ENCODE results near the gene FYCO1. TPM values are rescaled to one million over a fixed set of nuclear protein-coding genes. Genes with fewer than 3 reads are reported as not detected.

The FYCO1 gene
- polyA plus RNA-seq, 1 donor (not counting 4 experiments of a cell fraction or from before 2014, with no cell fraction given) = 6.1 TPM

GRCh38 chr3:46013316-46014094, 17.9 kb upstream of the FYCO1 start:
- Histone ChIP-seq H4K20me1 (ENCODE audit: control insufficient read depth, extremely low read depth, insufficient read depth, low read length) (no peaks in the 10 kb centered on the region), H3K4me3 (ENCODE audit: control insufficient read depth in 2 of 3, extremely low read depth in 1 of 3, insufficient read depth in 2 of 3, low read depth in 1 of 3, low read length in 3 of 3) (no peak overlapping the region), H2AFZ (ENCODE audit: control insufficient read depth, low read length) (no peak overlapping the region), H3K79me2 (ENCODE audit: control insufficient read depth, insufficient read depth, low read length) (no peaks in the 10 kb centered on the region), H3K9ac (ENCODE audit: control insufficient read depth, extremely low read depth, insufficient read depth, low read length) (no peak overlapping the region), H3K9me3 (ENCODE audit: control insufficient read depth, low read depth, low read length) (no peaks in the 10 kb centered on the region), H3K36me3 (ENCODE audit: control insufficient read depth in 2 of 2, extremely low read depth in 1 of 2, insufficient read depth in 2 of 2, low read length in 2 of 2) (no peaks in the 10 kb centered on the region), H3K4me2 (ENCODE audit: control insufficient read depth, extremely low read depth, insufficient read depth, low read depth, low read length) (no peak overlapping the region), H3K4me1 (ENCODE audit: control insufficient read depth, extremely low read depth, insufficient read depth, low read length) (no peaks in the 10 kb centered on the region), H3K9me1 (ENCODE audit: control insufficient read depth, extremely low read depth, insufficient read depth, low read length) (no peaks in the 10 kb centered on the region), H3K27me3 (ENCODE audit: control insufficient read depth, extremely low read depth, insufficient read depth, low read length) (peaks cover 5% of the 10 kb centered on the region), H3K27ac (ENCODE audit: control insufficient read depth, insufficient read depth, low read length) (no peak overlapping the region)
- TF ChIP-seq CTCF (optimal IDR thresholded peaks at IDR 0.05 in 1 of 3, IDR thresholded peaks at IDR 0.05 in 1 of 3, conservative IDR thresholded peaks at IDR 0.05 in 1 of 3; ENCODE audit: extremely low read depth in 1 of 3, insufficient read depth in 2 of 3, low read length in 3 of 3) (no peak), EZH2 (IDR thresholded peaks at IDR 0.05; ENCODE audit: low read length) (no peak)
- dilution Hi-C loops (cut with MboI; ENCODE audit: extremely low pct_ligation_motif_present, low sequenced_read_pairs) = no loop called here
- DNase-seq (ENCODE audit: low read depth, low spot score) = no peak
- FAIRE-seq = no peak

- H3K4me1 ChIP-seq (ENCODE audit: control insufficient read depth, extremely low read depth, insufficient read depth, low read length) = no peaks in the 10 kb centered on the region
- dilution Hi-C loops (cut with MboI; ENCODE audit: extremely low pct_ligation_motif_present, low sequenced_read_pairs) = no loop called here
- H4K20me1 ChIP-seq (ENCODE audit: control insufficient read depth, extremely low read depth, insufficient read depth, low read length) = no peaks in the 10 kb centered on the region
- H3K4me3 ChIP-seq (ENCODE audit: control insufficient read depth in 2 of 3, extremely low read depth in 1 of 3, insufficient read depth in 2 of 3, low read depth in 1 of 3, low read length in 3 of 3) = no peak overlapping the region
- TF ChIP-seq EZH2 (IDR thresholded peaks at IDR 0.05; ENCODE audit: low read length) (no peak), CTCF (optimal IDR thresholded peaks at IDR 0.05 in 1 of 3, IDR thresholded peaks at IDR 0.05 in 1 of 3, conservative IDR thresholded peaks at IDR 0.05 in 1 of 3; ENCODE audit: extremely low read depth in 1 of 3, insufficient read depth in 2 of 3, low read length in 3 of 3) (no peak)
- H3K79me2 ChIP-seq (ENCODE audit: control insufficient read depth, insufficient read depth, low read length) = no peaks in the 10 kb centered on the region
- H3K36me3 ChIP-seq (ENCODE audit: control insufficient read depth in 2 of 2, extremely low read depth in 1 of 2, insufficient read depth in 2 of 2, low read length in 2 of 2) = no peaks in the 10 kb centered on the region
- no peak overlapping the region for H3K4me2 ChIP-seq (ENCODE audit: control insufficient read depth, extremely low read depth, insufficient read depth, low read depth, low read length)
- DNase-seq (ENCODE audit: low read depth, low spot score) (no peak), FAIRE-seq (no peak)
- no peak overlapping the region for H2AFZ ChIP-seq (ENCODE audit: control insufficient read depth, low read length)
- no peaks in the 10 kb centered on the region for H3K9me1 ChIP-seq (ENCODE audit: control insufficient read depth, extremely low read depth, insufficient read depth, low read length)
- H3K27me3 ChIP-seq (ENCODE audit: control insufficient read depth, extremely low read depth, insufficient read depth, low read length) = peaks cover 5% of the 10 kb centered on the region
- no peaks in the 10 kb centered on the region for H3K9me3 ChIP-seq (ENCODE audit: control insufficient read depth, low read depth, low read length)
- H3K9ac ChIP-seq (ENCODE audit: control insufficient read depth, extremely low read depth, insufficient read depth, low read length) = no peak overlapping the region
- H3K27ac ChIP-seq (ENCODE audit: control insufficient read depth, insufficient read depth, low read length) = no peak overlapping the region
Observed at GRCh38 chr3:46012246-46012645, 16.6 kb upstream of the FYCO1 start.
